ENCODE measurements around the gene ADAM12.

ADAM12 gene

DNA sequence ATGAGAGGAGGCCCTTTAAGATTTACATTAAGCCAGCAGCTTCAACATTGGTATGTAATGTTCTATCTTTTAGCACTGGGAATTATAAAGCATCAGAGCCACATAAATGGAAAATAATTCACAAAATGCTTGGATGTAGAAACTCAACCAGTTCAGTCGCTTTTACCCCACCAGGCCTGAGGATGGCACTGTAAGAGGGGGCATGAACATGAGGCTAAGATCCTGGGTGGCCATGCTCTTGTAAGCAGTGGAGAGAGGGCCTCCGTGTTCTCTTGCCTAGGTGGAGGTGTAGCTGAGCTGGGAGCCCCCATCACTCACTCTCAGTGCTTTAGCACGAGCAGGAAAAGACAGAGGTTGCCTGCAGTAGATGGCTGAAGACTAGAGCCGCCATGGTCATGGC, 253.1 kb downstream of the ADAM12 start:
- TF ChIP-seq, protein P1, sequence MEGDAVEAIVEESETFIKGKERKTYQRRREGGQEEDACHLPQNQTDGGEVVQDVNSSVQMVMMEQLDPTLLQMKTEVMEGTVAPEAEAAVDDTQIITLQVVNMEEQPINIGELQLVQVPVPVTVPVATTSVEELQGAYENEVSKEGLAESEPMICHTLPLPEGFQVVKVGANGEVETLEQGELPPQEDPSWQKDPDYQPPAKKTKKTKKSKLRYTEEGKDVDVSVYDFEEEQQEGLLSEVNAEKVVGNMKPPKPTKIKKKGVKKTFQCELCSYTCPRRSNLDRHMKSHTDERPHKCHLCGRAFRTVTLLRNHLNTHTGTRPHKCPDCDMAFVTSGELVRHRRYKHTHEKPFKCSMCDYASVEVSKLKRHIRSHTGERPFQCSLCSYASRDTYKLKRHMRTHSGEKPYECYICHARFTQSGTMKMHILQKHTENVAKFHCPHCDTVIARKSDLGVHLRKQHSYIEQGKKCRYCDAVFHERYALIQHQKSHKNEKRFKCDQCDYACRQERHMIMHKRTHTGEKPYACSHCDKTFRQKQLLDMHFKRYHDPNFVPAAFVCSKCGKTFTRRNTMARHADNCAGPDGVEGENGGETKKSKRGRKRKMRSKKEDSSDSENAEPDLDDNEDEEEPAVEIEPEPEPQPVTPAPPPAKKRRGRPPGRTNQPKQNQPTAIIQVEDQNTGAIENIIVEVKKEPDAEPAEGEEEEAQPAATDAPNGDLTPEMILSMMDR (IDR thresholded peaks at IDR 0.05; ENCODE audit: low read length, missing control alignments): peak; percentile 28
- H3K4me3 ChIP-seq (replicated peaks; ENCODE audit: low read depth, low read length): no peak overlapping the region
- peak; percentile 41 for DNase-seq (ENCODE audit: low read depth)

DNA sequence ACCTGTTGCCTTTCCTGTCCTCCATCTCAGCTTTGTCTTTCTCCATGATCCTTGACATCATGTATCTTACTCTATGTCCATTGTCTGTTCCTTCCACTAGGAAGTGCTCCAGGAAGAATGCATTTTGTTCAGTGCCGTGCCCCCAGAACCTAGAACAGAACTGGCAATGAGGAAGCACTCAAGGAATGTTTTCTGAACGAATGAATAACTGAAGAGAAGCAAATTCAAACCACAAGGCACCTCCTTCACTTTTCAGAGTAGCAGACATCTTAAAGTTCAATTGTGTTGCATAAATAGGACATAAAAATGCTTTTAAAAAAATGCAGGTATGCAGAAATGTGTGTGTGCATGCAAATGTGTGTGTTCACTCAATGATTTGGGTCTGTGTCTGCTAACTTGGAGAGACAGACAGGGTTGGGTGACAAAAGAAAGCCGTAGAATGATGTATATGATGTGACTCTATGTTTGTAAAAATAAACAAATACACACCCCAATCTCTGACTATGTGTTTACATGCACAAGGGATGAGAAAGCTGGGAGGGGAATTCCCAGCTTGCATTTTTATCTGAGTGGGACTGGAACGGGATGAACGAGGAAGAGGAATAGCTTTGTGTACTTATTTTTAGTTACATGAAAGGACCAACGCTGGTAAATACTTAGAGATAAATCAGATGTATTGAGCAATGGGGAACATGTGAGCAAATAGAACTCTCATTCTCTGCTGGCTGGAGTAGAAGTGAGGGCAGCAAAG, 254.2 kb downstream of the ADAM12 start:
- TF ChIP-seq, protein P1 (IDR thresholded peaks at IDR 0.05; ENCODE audit: low read length, missing control alignments): no peak
- no peak overlapping the region for H3K4me3 ChIP-seq (replicated peaks; ENCODE audit: low read depth, low read length)
- peak; percentile 90 for DNase-seq (ENCODE audit: low read depth)

DNA sequence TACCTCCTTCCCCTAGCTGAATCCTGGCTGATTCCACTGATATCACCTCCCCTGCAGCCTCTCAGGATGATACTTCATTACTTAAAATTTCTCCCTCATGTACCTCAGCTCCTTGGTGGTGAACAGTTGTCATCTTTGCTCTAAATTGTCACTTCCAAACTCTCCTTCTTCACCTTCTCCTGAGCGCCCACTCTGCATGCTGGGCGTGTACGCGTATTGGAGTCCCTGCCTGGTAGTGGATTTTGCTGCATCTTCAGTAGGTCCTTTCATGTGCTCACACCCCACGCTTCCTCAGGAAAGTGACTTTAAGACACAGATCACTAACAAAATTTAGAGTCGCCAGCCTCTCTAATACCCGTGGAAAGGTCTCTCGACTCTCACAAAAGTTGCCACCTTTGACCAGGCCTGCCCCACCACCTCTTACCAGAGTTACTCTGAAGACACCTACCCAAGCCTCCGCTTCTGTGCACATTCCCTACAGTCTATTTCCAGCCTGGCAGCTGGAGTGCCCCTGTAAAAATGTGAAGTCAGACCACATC, 255.1 kb downstream of the ADAM12 start:
- DNase-seq (ENCODE audit: low read depth): no peak
- no peak overlapping the region for H3K4me3 ChIP-seq (replicated peaks; ENCODE audit: low read depth, low read length)
- TF ChIP-seq, protein P1 (IDR thresholded peaks at IDR 0.05; ENCODE audit: low read length, missing control alignments): no peak

DNA sequence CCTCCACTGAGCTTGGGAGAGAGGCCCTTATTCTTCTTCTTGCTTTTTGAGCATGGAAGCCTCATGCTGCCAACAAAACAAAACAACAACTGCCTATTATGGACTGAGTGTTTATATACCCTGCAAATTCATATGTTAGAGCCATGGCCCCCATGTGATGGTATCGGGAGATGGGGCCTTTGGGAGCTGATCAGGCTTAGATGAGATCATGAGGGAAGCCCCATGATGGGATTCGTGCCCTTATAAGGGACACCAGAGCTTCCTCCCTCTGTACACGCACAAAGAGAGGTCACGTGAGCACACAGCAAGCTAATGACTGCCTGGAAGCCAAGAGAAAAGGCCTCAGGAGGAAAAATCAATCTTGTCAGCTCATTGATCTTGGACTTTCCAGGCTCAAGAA, 256.9 kb downstream of the ADAM12 start:
- no peak for DNase-seq (ENCODE audit: low read depth)
- H3K4me3 ChIP-seq (replicated peaks; ENCODE audit: low read depth, low read length): no peak overlapping the region
- TF ChIP-seq, protein P1 (IDR thresholded peaks at IDR 0.05; ENCODE audit: low read length, missing control alignments): no peak

DNA sequence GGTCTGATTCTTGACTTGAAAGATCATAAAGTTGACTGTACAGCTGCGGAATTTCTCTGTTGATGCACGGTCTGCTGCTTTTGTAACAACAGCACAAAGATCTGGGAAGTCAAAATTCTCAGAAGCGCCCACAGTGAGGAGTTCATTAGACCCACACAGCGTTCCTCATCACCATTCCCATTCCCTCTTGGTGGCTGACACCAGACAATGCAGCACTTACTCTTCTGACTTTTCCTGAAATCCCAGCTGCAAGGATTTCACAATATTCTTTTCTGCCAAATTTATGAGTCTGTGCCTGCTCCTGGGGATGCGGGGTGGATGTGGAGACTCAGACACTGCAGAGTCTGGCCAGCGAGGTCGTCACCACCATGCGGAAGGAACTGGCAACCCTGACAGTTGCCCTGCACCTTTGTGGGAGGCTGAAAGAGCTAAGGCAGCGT, 258.0 kb downstream of the ADAM12 start:
- TF ChIP-seq, protein P1 (IDR thresholded peaks at IDR 0.05; ENCODE audit: low read length, missing control alignments): no peak
- no peak overlapping the region for H3K4me3 ChIP-seq (replicated peaks; ENCODE audit: low read depth, low read length)
- peak; percentile 54 for DNase-seq (ENCODE audit: low read depth)

DNA sequence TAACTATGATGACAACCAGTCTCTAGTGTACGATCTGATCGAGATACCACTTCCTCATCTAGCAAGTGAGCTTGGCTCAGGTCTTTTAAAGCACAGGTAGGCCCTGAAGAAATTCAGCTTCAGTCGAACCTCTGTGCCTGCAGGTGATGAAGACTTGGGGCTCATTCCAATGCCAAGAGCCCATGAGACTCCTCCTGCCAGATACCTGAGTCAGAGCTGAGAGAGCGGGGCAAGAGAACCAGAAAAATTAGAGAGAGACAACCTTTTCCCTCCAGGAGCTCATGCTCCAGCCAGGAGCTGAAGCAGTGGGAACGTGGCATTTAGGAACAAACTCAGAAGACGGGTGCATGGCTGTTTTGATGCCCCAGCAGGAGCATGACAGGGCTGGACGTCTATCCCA, 259.3 kb downstream of the ADAM12 start:
- no peak overlapping the region for H3K4me3 ChIP-seq (replicated peaks; ENCODE audit: low read depth, low read length)
- TF ChIP-seq, protein P1 (IDR thresholded peaks at IDR 0.05; ENCODE audit: low read length, missing control alignments): no peak

DNA sequence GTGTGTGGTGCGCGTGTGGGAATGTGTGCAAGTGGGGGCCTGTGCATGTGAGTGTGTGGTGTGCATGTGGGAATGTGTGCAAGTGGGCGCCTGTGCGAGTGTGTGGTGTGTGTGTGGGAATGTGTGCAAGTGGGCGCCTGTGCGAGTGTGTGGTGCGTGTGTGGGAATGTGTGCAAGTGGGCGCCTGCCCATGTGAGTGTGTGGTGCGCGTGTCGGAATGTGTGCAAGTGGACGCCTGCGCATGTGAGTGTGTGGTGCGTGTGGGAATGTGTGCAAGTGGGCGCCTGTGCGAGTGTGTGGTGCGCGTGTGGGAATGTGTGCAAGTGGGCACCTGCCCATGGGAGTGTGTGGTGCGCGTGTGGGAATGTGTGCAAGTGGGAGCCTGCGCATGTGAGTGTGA, 259.7 kb downstream of the ADAM12 start:
- TF ChIP-seq, protein P1 (IDR thresholded peaks at IDR 0.05; ENCODE audit: low read length, missing control alignments): no peak
- DNase-seq (ENCODE audit: low read depth): no peak
- no peak overlapping the region for H3K4me3 ChIP-seq (replicated peaks; ENCODE audit: low read depth, low read length)

More for the DNA sequence above, 259.3 kb downstream of the ADAM12 start:
- no peak for DNase-seq (ENCODE audit: low read depth)
